ENCODE results near the gene PPP6R2. TPM values are rescaled to one million over a fixed set of nuclear protein-coding genes. Genes with fewer than 3 reads are reported as not detected.

PPP6R2 gene
- total RNA-seq, 1 experiment from 2014 or later, result 61.3 TPM

DNA sequence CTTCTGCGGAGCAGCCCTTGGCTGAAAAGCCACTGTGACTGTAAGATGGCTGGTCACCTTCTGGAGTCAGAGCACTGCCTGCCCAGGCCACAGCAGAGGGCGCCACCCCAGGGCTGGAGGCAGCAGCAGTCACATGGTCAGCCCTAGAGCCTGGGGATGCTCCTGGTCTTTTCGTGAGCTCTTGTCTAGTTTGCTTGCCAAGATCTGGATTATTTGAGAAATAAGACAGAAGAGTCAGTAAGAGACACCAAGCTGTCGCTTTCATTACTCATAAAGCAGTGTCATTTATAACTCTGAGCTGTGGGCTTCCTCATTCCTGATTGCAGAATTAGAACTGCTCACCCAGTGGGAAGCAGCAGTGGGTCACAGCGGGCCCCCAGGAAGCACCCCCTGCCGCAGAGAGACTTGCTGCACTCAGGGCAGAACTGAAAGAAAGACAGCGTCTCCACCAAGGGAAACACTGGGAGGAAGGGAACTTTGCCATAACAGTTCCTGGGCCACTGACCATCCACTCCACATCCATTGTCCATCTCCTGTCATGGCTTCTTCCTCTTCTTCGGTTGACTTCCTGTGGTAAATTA, 56.7 kb downstream of the PPP6R2 start:
- no peaks in the 10 kb centered on the region for H3K9me3 ChIP-seq (ENCODE audit: control insufficient read depth in 1 of 2, insufficient read depth in 1 of 2, low read depth in 1 of 2, low read length in 2 of 2)
- BruUV-seq (replicated peaks), result no TSS peak
- DNase-seq (ENCODE audit: low read depth, low spot score) (peak; percentile 3), ATAC-seq (peak; percentile 97)
- H2AFZ ChIP-seq (ENCODE audit: low read depth, low read length, poor library complexity, severe bottlenecking), result no peak overlapping the region
- H3K27ac ChIP-seq (ENCODE audit: low read depth, low read length), result no peak overlapping the region
- no peak overlapping the region for H3K4me3 ChIP-seq (replicated peaks in 1 of 2; ENCODE audit: low read depth in 1 of 2, low read length in 2 of 2)
- H3K9ac ChIP-seq (ENCODE audit: low read length), result no peak overlapping the region
- no peaks in the 10 kb centered on the region for H4K20me1 ChIP-seq (ENCODE audit: insufficient read depth)
- peaks cover 49% of the 10 kb centered on the region for H3K79me2 ChIP-seq (ENCODE audit: insufficient read depth, low read length)
- intact Hi-C loops (cut with micrococcal nuclease), result no loop called here
- RAD21 ChIA-PET (ENCODE audit: low non-redundant PET in 1 of 2, low total read pairs in 2 of 2, uncharacterized antibody in 2 of 2, unreplicated experiment in 2 of 2), result interaction anchor here in 1 of 2 experiments (1.5 kb wide), 1 partner anchor 126 kb away, joined by 6 read pairs; the partner anchor contains the start of gene SCO2
- no peaks in the 10 kb centered on the region for H3K9me2 ChIP-seq (ENCODE audit: insufficient read depth)
- POLR2A ChIA-PET, result no interaction called here
- no peaks in the 10 kb centered on the region for H3K27me3 ChIP-seq (ENCODE audit: insufficient read depth, low read length)
- H3K36me3 ChIP-seq (ENCODE audit: control insufficient read depth in 1 of 2, insufficient read depth in 2 of 2, low read length in 2 of 2), result peaks cover 4 to 22% of the 10 kb centered on the region in 2 experiments; a peak in 3 of 4 replicates
- TF ChIP-seq RAD21 (IDR thresholded peaks at IDR 0.05; ENCODE audit: low read depth) (peak; percentile 49), MAX (IDR thresholded peaks at IDR 0.05) (0 out of 2 replicates have a peak, but pooled peaks have one; percentile 22), YY1 (IDR thresholded peaks at IDR 0.05; ENCODE audit: extremely low read depth, insufficient replicate concordance, low read depth, low read length) (peak; percentile 23), FOSL1 (IDR thresholded peaks at IDR 0.05; ENCODE audit: low read depth) (no peak), SP1 (IDR thresholded peaks at IDR 0.05; ENCODE audit: low read depth) (no peak), CTCF (IDR thresholded peaks at IDR 0.05 in 2 of 3, conservative IDR thresholded peaks at IDR 0.05 in 1 of 3; ENCODE audit: borderline replicate concordance in 1 of 3, insufficient read depth in 1 of 3, low read depth in 2 of 3, low read length in 2 of 3) (peak; percentile 40 to 77 (median 67); a peak in 5 of 6 replicates)
- H3K4me2 ChIP-seq (ENCODE audit: low read length), result no peak overlapping the region
- H3K4me1 ChIP-seq (ENCODE audit: control insufficient read depth in 1 of 2, insufficient read depth in 2 of 2, low read length in 2 of 2), result no peaks in the 10 kb centered on the region
- CTCF ChIA-PET, result interaction anchor here (0.7 to 2.6 kb wide), 6 partner anchors 9 to 149 kb away, joined by 3 to 9 read pairs (median 3); partner anchors contain the start of gene HDAC10
